ENCODE data around the gene WDR87. TPM values are rescaled to one million over a fixed set of nuclear protein-coding genes. Genes with fewer than 3 reads are reported as not detected.

The WDR87 gene
- total and polyA plus RNA-seq, 4 donors = not detected

GRCh38 chr19:37872383-37872782 lies 34.0 kb downstream of the WDR87 start:
- H3K36me3 ChIP-seq (ENCODE audit: control insufficient read depth in 4 of 4, insufficient read depth in 3 of 4, low read depth in 1 of 4, low read length in 3 of 4) = no peaks in the 10 kb centered on the region
- no peaks in the 10 kb centered on the region for H3K27me3 ChIP-seq (ENCODE audit: control insufficient read depth in 4 of 4, insufficient read depth in 4 of 4, low read length in 3 of 4)
- H3K9me3 ChIP-seq (ENCODE audit: control insufficient read depth in 4 of 4, low read length in 3 of 4) = peaks cover 0 to 3% (median under 1%) of the 10 kb centered on the region in 4 donors
- no peak for TF ChIP-seq RAD21 (IDR thresholded peaks at IDR 0.05)
- TF ChIP-seq ATF3 (IDR thresholded peaks at IDR 0.05) = no peak
- no peak for TF ChIP-seq EGR1 (IDR thresholded peaks at IDR 0.05; ENCODE audit: low read depth in 2 of 2)
- no peak for TF ChIP-seq FOXA1 (IDR thresholded peaks at IDR 0.05)
- no peak for TF ChIP-seq JUND (IDR thresholded peaks at IDR 0.05)
- no peak for TF ChIP-seq MAX (IDR thresholded peaks at IDR 0.05)
- no peak for TF ChIP-seq HNF4G (IDR thresholded peaks at IDR 0.05)
- TF ChIP-seq TAF1 (conservative IDR thresholded peaks at IDR 0.05) = no peak
- TF ChIP-seq RXRA (IDR thresholded peaks at IDR 0.05) = no peak
- TF ChIP-seq GABPA (IDR thresholded peaks at IDR 0.05 in 1 of 2, conservative IDR thresholded peaks at IDR 0.05 in 1 of 2) = no peak
- TF ChIP-seq FOXA2 (IDR thresholded peaks at IDR 0.05) = no peak
- H3K4me1 ChIP-seq (ENCODE audit: control insufficient read depth in 4 of 4, insufficient read depth in 4 of 4, low read length in 3 of 4) = no peaks in the 10 kb centered on the region
- no peak for DNase-seq (ENCODE audit: low spot score)
- H3K4me3 ChIP-seq (ENCODE audit: low read depth in 1 of 3, low read length in 3 of 3) = no peak overlapping the region
- no peak overlapping the region for H3K27ac ChIP-seq (ENCODE audit: low read depth in 1 of 2, low read length in 2 of 2)
- WGBS = 71% methylated on average over 5 of the region's 5 CpGs
- no peak overlapping the region for H3K9ac ChIP-seq (ENCODE audit: low read depth in 1 of 2, low read length in 2 of 2)

- WGBS = 64% methylated on average over 4 of the region's 4 CpGs
- Histone ChIP-seq H3K9me3 (ENCODE audit: control insufficient read depth in 4 of 4, low read length in 3 of 4) (peaks cover 0 to 3% (median under 1%) of the 10 kb centered on the region in 4 donors), H3K9ac (ENCODE audit: low read depth in 1 of 2, low read length in 2 of 2) (no peak overlapping the region), H3K27me3 (ENCODE audit: control insufficient read depth in 4 of 4, insufficient read depth in 4 of 4, low read length in 3 of 4) (no peaks in the 10 kb centered on the region), H3K27ac (ENCODE audit: low read depth in 1 of 2, low read length in 2 of 2) (no peak overlapping the region), H3K36me3 (ENCODE audit: control insufficient read depth in 4 of 4, insufficient read depth in 3 of 4, low read depth in 1 of 4, low read length in 3 of 4) (no peaks in the 10 kb centered on the region), H3K4me3 (ENCODE audit: low read depth in 1 of 3, low read length in 3 of 3) (no peak overlapping the region), H3K4me1 (ENCODE audit: control insufficient read depth in 4 of 4, insufficient read depth in 4 of 4, low read length in 3 of 4) (no peaks in the 10 kb centered on the region)
- no peak for TF ChIP-seq TAF1 (conservative IDR thresholded peaks at IDR 0.05)
- no peak for TF ChIP-seq JUND (IDR thresholded peaks at IDR 0.05)
- no peak for TF ChIP-seq REST (IDR thresholded peaks at IDR 0.05)
- no peak for TF ChIP-seq HNF4A (conservative IDR thresholded peaks at IDR 0.05)
- no peak for TF ChIP-seq ZBTB33 (IDR thresholded peaks at IDR 0.05)
- no peak for TF ChIP-seq EGR1 (IDR thresholded peaks at IDR 0.05; ENCODE audit: low read depth in 2 of 2)
- TF ChIP-seq FOXA2 (IDR thresholded peaks at IDR 0.05) = no peak
- no peak for TF ChIP-seq NR2F2 (IDR thresholded peaks at IDR 0.05)
- no peak for TF ChIP-seq CTCF (IDR thresholded peaks at IDR 0.05; ENCODE audit: low read depth, low read length, missing input control)
- no peak for TF ChIP-seq ATF3 (IDR thresholded peaks at IDR 0.05)
- TF ChIP-seq SP1 (IDR thresholded peaks at IDR 0.05) = no peak
- no peak for TF ChIP-seq RAD21 (IDR thresholded peaks at IDR 0.05)
- TF ChIP-seq HNF4G (IDR thresholded peaks at IDR 0.05) = no peak
- no peak for TF ChIP-seq RXRA (IDR thresholded peaks at IDR 0.05)
- no peak for DNase-seq (ENCODE audit: low spot score)
Observed at GRCh38 chr19:37869766-37870340, 36.5 kb downstream of the WDR87 start.
